Measurements from ENCODE around the gene VWC2L.

VWC2L gene

DNA sequence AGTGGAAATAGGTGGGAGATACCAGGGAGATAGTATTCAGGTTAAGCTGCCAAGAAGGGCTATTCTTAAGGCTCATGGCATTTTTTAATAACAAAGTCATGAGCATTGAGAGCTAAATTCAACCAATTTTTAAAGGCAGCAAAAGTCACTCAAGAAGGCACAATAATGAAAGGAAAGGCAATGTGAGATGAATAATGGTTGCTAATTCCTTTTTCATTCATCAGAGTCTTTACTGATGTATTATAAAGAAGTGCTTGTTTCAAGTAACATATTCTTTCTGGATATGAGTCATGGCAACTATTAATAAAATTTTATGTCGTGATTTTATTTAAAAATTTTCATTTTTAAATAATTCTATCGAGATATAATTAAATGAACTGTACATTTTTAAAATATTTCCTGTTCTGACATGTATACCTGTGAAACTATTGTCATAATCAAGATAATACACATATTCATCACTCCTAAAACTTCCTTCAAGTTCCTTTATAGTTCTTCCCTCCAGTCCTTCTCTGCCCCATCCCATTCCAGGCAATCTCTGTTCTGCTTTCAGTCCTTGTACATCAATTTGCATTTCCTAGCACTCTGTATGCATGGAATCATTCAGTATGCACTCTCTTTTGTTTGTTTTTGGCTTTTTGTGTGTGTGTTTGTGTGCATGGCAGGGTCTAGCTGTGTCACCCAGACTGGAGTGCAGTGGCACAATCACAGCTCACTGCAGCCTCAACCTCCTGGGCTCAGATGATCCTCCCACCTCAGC is 40.8 kb downstream of the VWC2L start:
- TF ChIP-seq TAF1 (IDR thresholded peaks at IDR 0.05; ENCODE audit: borderline replicate concordance, insufficient read depth, low read length), result no peak

DNA sequence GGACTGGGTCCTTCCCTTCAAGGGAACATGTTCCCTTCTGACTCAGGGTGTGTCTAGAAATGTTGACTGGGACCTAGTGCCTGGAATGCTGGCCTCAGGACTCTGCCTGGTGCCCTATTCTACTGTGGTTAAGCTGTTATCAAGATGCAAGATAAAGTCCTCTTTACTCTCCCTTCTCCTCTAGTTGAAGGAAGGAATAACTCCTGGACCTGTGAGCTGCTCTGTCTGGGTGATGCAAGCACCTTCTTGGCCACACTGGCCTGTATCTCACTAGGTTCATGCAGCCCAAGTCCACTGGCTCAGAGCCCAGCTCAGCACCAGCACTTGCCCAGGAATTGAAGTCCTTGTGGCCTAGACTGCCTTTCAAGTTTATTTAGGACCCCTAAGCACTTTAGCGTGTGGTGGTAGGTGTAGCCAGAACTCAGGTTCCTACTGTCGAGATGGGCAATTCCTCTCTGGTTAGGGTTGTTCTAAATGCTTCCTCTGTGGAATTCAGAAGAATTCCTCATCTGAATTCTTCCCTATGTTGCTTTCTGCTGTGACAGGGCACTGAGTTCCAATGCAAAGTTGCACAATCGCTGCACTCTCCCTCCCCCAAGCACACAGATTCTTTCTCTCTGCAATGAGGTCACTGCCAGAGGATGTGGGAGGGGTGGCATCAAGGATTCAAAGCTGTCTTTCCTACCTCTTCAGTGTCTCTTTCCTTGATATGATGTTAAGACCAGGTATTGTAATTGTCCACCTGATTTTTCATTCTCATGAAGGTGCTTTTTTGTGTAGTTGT is 54.7 kb downstream of the VWC2L start:
- TF ChIP-seq FOXP2 (optimal IDR thresholded peaks at IDR 0.05; ENCODE audit: borderline replicate concordance, extremely low read depth, extremely low read length, insufficient read depth) (no peak), TAF1 (IDR thresholded peaks at IDR 0.05; ENCODE audit: borderline replicate concordance, insufficient read depth, low read length) (no peak), POLR2AphosphoS5 (IDR thresholded peaks at IDR 0.05; ENCODE audit: low read depth, low read length) (no peak), SIN3A (IDR thresholded peaks at IDR 0.05; ENCODE audit: borderline replicate concordance, insufficient read depth, low read length) (no peak)
- TF ChIP-seq, protein P1, sequence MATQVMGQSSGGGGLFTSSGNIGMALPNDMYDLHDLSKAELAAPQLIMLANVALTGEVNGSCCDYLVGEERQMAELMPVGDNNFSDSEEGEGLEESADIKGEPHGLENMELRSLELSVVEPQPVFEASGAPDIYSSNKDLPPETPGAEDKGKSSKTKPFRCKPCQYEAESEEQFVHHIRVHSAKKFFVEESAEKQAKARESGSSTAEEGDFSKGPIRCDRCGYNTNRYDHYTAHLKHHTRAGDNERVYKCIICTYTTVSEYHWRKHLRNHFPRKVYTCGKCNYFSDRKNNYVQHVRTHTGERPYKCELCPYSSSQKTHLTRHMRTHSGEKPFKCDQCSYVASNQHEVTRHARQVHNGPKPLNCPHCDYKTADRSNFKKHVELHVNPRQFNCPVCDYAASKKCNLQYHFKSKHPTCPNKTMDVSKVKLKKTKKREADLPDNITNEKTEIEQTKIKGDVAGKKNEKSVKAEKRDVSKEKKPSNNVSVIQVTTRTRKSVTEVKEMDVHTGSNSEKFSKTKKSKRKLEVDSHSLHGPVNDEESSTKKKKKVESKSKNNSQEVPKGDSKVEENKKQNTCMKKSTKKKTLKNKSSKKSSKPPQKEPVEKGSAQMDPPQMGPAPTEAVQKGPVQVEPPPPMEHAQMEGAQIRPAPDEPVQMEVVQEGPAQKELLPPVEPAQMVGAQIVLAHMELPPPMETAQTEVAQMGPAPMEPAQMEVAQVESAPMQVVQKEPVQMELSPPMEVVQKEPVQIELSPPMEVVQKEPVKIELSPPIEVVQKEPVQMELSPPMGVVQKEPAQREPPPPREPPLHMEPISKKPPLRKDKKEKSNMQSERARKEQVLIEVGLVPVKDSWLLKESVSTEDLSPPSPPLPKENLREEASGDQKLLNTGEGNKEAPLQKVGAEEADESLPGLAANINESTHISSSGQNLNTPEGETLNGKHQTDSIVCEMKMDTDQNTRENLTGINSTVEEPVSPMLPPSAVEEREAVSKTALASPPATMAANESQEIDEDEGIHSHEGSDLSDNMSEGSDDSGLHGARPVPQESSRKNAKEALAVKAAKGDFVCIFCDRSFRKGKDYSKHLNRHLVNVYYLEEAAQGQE (IDR thresholded peaks at IDR 0.05; ENCODE audit: insufficient read depth in 1 of 2, low read depth in 2 of 2, low read length in 2 of 2), result no peak

DNA sequence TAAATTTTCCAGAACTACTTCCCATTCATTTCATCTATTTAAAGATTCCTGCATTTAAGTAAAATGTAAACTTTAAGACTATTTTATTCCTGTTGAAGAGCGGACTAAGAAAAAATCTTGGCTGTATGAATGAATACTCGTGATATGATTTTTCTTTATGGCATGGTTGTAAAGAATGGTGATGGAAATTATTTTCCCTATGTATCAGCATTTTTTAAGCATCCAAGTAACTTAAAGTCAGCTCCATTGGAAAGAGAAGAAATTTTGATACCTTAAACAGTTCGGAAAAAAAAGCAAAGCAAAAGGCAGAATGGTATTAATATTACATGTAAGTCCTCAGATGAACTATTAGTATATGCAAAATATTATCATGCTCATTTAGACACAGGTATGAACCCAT is 58.9 kb downstream of the VWC2L start:
- TF ChIP-seq, protein P1 (IDR thresholded peaks at IDR 0.05; ENCODE audit: insufficient read depth in 1 of 2, low read depth in 2 of 2, low read length in 2 of 2), result no peak
- TF ChIP-seq SIN3A (IDR thresholded peaks at IDR 0.05; ENCODE audit: borderline replicate concordance, insufficient read depth, low read length) (no peak), FOXP2 (optimal IDR thresholded peaks at IDR 0.05; ENCODE audit: borderline replicate concordance, extremely low read depth, extremely low read length, insufficient read depth) (no peak), TAF1 (IDR thresholded peaks at IDR 0.05; ENCODE audit: borderline replicate concordance, insufficient read depth, low read length) (no peak), POLR2AphosphoS5 (IDR thresholded peaks at IDR 0.05; ENCODE audit: low read depth, low read length) (no peak)

DNA sequence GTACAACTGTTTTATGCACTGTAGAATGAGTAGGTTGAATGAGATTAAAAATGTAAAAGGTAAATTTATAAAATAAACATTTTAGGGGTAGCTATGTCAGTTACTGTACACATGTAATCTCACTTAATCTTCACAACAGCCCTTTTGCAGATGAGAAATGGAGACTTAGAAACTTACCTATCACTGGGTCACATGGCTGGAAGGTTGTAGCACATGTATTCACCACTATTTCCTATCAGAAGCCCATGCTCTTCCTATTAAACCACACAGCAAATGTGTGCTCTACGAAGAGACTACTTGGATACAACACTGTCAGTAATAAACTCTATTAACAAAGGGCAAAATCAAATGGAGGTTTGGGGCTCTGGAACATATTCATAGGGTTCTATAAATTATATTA is 60.5 kb downstream of the VWC2L start:
- TF ChIP-seq TAF1 (IDR thresholded peaks at IDR 0.05; ENCODE audit: borderline replicate concordance, insufficient read depth, low read length), result no peak
- no peak for TF ChIP-seq SIN3A (IDR thresholded peaks at IDR 0.05; ENCODE audit: borderline replicate concordance, insufficient read depth, low read length)
- no peak for TF ChIP-seq FOXP2 (optimal IDR thresholded peaks at IDR 0.05; ENCODE audit: borderline replicate concordance, extremely low read depth, extremely low read length, insufficient read depth)
- TF ChIP-seq POLR2AphosphoS5 (IDR thresholded peaks at IDR 0.05; ENCODE audit: low read depth, low read length), result no peak
- TF ChIP-seq, protein P1 (IDR thresholded peaks at IDR 0.05; ENCODE audit: insufficient read depth in 1 of 2, low read depth in 2 of 2, low read length in 2 of 2), result no peak

DNA sequence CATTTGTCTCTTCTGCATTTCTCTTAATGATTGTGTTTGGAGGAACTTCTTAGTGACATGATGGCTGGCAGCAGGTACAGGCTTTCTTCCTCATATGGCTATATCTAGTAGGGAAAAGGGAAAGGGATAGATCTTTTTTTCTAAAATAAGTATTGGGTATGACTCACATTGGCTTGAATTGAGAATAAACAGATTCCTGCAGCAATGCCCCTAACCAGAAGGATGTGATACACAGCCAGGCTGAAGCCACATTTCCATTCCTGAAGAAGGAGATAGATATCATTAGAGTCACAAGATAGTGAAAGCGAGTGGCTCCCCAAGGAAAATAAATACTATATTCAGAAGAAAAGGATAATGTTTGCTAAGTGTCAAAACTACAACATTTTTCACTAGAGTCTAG is 61.1 kb downstream of the VWC2L start:
- TF ChIP-seq FOXP2 (optimal IDR thresholded peaks at IDR 0.05; ENCODE audit: borderline replicate concordance, extremely low read depth, extremely low read length, insufficient read depth) (no peak), SIN3A (IDR thresholded peaks at IDR 0.05; ENCODE audit: borderline replicate concordance, insufficient read depth, low read length) (no peak), TAF1 (IDR thresholded peaks at IDR 0.05; ENCODE audit: borderline replicate concordance, insufficient read depth, low read length) (no peak)
- TF ChIP-seq, protein P1 (IDR thresholded peaks at IDR 0.05; ENCODE audit: insufficient read depth in 1 of 2, low read depth in 2 of 2, low read length in 2 of 2), result no peak
